ENCODE results near the gene OTOP1.

DNA sequence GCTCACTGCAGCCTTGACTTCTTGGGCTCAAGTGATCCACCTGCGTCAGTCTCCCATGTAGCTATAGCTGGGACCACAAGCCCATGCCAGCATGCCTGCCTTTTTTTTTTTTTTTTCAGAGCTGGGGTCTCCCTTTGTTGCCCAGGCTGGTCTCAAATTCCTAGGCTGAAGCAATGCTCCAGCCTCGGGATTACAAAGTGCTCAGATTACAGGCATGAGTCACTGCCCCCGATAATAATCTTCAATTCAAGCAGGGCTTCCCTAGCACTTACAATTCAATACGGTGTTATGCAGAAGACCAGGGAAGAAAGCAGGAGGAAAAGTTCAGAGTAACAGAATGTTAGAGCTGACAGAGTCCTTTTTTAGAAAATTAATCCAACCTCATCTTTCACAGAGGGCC lies 26.1 kb downstream of the OTOP1 start:
- TF ChIP-seq, protein P1, sequence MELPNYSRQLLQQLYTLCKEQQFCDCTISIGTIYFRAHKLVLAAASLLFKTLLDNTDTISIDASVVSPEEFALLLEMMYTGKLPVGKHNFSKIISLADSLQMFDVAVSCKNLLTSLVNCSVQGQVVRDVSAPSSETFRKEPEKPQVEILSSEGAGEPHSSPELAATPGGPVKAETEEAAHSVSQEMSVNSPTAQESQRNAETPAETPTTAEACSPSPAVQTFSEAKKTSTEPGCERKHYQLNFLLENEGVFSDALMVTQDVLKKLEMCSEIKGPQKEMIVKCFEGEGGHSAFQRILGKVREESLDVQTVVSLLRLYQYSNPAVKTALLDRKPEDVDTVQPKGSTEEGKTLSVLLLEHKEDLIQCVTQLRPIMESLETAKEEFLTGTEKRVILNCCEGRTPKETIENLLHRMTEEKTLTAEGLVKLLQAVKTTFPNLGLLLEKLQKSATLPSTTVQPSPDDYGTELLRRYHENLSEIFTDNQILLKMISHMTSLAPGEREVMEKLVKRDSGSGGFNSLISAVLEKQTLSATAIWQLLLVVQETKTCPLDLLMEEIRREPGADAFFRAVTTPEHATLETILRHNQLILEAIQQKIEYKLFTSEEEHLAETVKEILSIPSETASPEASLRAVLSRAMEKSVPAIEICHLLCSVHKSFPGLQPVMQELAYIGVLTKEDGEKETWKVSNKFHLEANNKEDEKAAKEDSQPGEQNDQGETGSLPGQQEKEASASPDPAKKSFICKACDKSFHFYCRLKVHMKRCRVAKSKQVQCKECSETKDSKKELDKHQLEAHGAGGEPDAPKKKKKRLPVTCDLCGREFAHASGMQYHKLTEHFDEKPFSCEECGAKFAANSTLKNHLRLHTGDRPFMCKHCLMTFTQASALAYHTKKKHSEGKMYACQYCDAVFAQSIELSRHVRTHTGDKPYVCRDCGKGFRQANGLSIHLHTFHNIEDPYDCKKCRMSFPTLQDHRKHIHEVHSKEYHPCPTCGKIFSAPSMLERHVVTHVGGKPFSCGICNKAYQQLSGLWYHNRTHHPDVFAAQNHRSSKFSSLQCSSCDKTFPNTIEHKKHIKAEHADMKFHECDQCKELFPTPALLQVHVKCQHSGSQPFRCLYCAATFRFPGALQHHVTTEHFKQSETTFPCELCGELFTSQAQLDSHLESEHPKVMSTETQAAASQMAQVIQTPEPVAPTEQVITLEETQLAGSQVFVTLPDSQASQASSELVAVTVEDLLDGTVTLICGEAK (IDR thresholded peaks at IDR 0.05; ENCODE audit: borderline replicate concordance) = no peak
- TF ChIP-seq, protein P2, sequence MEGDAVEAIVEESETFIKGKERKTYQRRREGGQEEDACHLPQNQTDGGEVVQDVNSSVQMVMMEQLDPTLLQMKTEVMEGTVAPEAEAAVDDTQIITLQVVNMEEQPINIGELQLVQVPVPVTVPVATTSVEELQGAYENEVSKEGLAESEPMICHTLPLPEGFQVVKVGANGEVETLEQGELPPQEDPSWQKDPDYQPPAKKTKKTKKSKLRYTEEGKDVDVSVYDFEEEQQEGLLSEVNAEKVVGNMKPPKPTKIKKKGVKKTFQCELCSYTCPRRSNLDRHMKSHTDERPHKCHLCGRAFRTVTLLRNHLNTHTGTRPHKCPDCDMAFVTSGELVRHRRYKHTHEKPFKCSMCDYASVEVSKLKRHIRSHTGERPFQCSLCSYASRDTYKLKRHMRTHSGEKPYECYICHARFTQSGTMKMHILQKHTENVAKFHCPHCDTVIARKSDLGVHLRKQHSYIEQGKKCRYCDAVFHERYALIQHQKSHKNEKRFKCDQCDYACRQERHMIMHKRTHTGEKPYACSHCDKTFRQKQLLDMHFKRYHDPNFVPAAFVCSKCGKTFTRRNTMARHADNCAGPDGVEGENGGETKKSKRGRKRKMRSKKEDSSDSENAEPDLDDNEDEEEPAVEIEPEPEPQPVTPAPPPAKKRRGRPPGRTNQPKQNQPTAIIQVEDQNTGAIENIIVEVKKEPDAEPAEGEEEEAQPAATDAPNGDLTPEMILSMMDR (IDR thresholded peaks at IDR 0.05 in 2 of 3, conservative IDR thresholded peaks at IDR 0.05 in 1 of 3; ENCODE audit: control insufficient read depth in 2 of 3, extremely low read depth in 1 of 3, insufficient read depth in 1 of 3, low read depth in 3 of 3, low read length in 3 of 3) = no peak
- TF ChIP-seq, protein P3, sequence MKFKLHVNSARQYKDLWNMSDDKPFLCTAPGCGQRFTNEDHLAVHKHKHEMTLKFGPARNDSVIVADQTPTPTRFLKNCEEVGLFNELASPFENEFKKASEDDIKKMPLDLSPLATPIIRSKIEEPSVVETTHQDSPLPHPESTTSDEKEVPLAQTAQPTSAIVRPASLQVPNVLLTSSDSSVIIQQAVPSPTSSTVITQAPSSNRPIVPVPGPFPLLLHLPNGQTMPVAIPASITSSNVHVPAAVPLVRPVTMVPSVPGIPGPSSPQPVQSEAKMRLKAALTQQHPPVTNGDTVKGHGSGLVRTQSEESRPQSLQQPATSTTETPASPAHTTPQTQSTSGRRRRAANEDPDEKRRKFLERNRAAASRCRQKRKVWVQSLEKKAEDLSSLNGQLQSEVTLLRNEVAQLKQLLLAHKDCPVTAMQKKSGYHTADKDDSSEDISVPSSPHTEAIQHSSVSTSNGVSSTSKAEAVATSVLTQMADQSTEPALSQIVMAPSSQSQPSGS (IDR thresholded peaks at IDR 0.05; ENCODE audit: low read length) = no peak
